Measurements from ENCODE around the gene UTP18. TPM values are rescaled to one million over a fixed set of nuclear protein-coding genes. Genes with fewer than 3 reads are reported as not detected.
A peak's percentile ranks its signal among the peaks of the same experiment; 100 is the strongest.

UTP18 gene
- total and polyA plus RNA-seq, 2 of the 8 experiments (the other 6 are each of a cell fraction or from before 2014, with no cell fraction given), result 17.9 to 85.7 TPM

GRCh38 chr17:51259564-51260236 lies 646 bp upstream of the UTP18 start, which contains the start of gene MBTD1:
Gene MBTD1, minus strand, starts transcription at chr17:51260049. Its CDS starts 34,888 bp downstream, at chr17:51225161.
- H2AFZ ChIP-seq (ENCODE audit: low read length), result no peak within 1 kb of the TSS; the same call in 1 of the 2 replicates
- peak within 1 kb of the TSS; percentile 100 for H2BK5ac ChIP-seq (ENCODE audit: low read depth, low read length)
- H3K4me1 ChIP-seq (replicated peaks in 1 of 4; ENCODE audit: control insufficient read depth in 3 of 4, insufficient read depth in 4 of 4, low read length in 3 of 4), result peaks cover 1 to 6% (median 3%) of the 10 kb centered on the region in 4 experiments; a peak in 3 of 7 replicates
- H3K79me1 ChIP-seq (ENCODE audit: low read depth, low read length), result peaks cover 11% of the 10 kb centered on the region; the same call in 1 of the 2 replicates
- peak within 1 kb of the TSS; percentile 98 for H3K27ac ChIP-seq (ENCODE audit: low read depth, low read length)
- peaks cover 53 to 85% of the 10 kb centered on the region in 2 experiments for H3K79me2 ChIP-seq (ENCODE audit: control insufficient read depth in 1 of 2, insufficient read depth in 2 of 2, low read length in 2 of 2)
- peaks cover 15 to 23% of the 10 kb centered on the region in 2 experiments for H4K20me1 ChIP-seq (replicated peaks in 1 of 2; ENCODE audit: control insufficient read depth in 1 of 2, insufficient read depth in 2 of 2, low read length in 2 of 2)
- no peak within 1 kb of the TSS for H3K23ac ChIP-seq (ENCODE audit: insufficient read length)
- H3K4ac ChIP-seq (replicated peaks; ENCODE audit: insufficient read length, low read depth, low read length), result peak within 1 kb of the TSS; percentile 88
- H2BK12ac ChIP-seq (ENCODE audit: low read depth, low read length), result peak within 1 kb of the TSS; percentile 100
- no peak within 1 kb of the TSS for H2BK20ac ChIP-seq (ENCODE audit: low read length)
- FAIRE-seq, result peak; percentile 57
- H2BK15ac ChIP-seq (ENCODE audit: low read length), result peak within 1 kb of the TSS; percentile 100; the same call in 1 of the 2 replicates
- H3K4me2 ChIP-seq (ENCODE audit: insufficient read depth in 1 of 2, low read depth in 2 of 2, low read length in 2 of 2), result peak within 1 kb of the TSS; percentile 80 to 92
- H3K18ac ChIP-seq (ENCODE audit: extremely low read depth, low read length), result peak within 1 kb of the TSS; percentile 99
- WGBS, 2 experiments (ENCODE audit: extremely low coverage in 1 of 2, insufficient coverage in 1 of 2, insufficient read length in 1 of 2, insufficient replicate concordance in 2 of 2, low coverage in 1 of 2, low lambda C conversion rate in 2 of 2, missing lambda C conversion rate in 1 of 2), result 1% methylated on average over 22 of the region's 42 CpGs; no CpG with 5 or more reads in 1 of the 2 experiments
- H3K36me3 ChIP-seq (ENCODE audit: control insufficient read depth in 2 of 4, insufficient read depth in 4 of 4, low read length in 3 of 4), result peaks cover 2 to 33% (median 7%) of the 10 kb centered on the region in 4 experiments; a peak in 7 of 8 replicates
- H3K56ac ChIP-seq (replicated peaks; ENCODE audit: insufficient read length, low read depth, low read length), result peak within 1 kb of the TSS; percentile 75
- peak within 1 kb of the TSS; percentile 96 for H4K91ac ChIP-seq (replicated peaks; ENCODE audit: insufficient read length, low read length)
- H3K4me3 ChIP-seq (ENCODE audit: extremely low read depth in 1 of 4, insufficient read depth in 2 of 4, low read depth in 3 of 4, low read length in 4 of 4), result peak within 1 kb of the TSS; percentile 83 to 96 (median 92)
- H3K27me3 ChIP-seq (replicated peaks in 1 of 4; ENCODE audit: control insufficient read depth in 3 of 4, extremely low read depth in 1 of 4, insufficient read depth in 3 of 4, low read length in 3 of 4), result no peaks in the 10 kb centered on the region
- peak within 1 kb of the TSS; percentile 89 for H4K5ac ChIP-seq (ENCODE audit: insufficient read length, low read depth, low read length)
- peak; percentile 84 to 96 for DNase-seq (ENCODE audit: low read depth in 1 of 2, low spot score in 2 of 2)
- ChIA-PET CTCF (ENCODE audit: partially characterized antibody) (no interaction called here), POLR2A (ENCODE audit: partially characterized antibody) (interaction anchor here (1.0 to 6.2 kb wide), 6 partner anchors 14 to 213 kb away, joined by 3 to 43 read pairs (median 4); partner anchors contain the start of gene NME2)
- no peaks in the 10 kb centered on the region for H3K9me3 ChIP-seq (ENCODE audit: insufficient read depth in 2 of 2, low read depth in 1 of 2, low read length in 1 of 2)
- no peak within 1 kb of the TSS for H3K14ac ChIP-seq (ENCODE audit: insufficient read length)
- no peak within 1 kb of the TSS; the same call in 1 of the 2 replicates for H2AK5ac ChIP-seq (ENCODE audit: low read depth, low read length)
- peak within 1 kb of the TSS; percentile 94 to 99 (median 98) for H3K9ac ChIP-seq (replicated peaks in 1 of 4; ENCODE audit: extremely low read depth in 1 of 4, low read depth in 3 of 4, low read length in 3 of 4)
- H3K23me2 ChIP-seq (ENCODE audit: low read depth, low read length), result peaks cover 13% of the 10 kb centered on the region
- H4K8ac ChIP-seq (ENCODE audit: extremely low read depth, insufficient read depth, low read length), result peak within 1 kb of the TSS; percentile 98
- no peak within 1 kb of the TSS for H2BK120ac ChIP-seq (replicated peaks; ENCODE audit: low read depth, low read length)
- TF ChIP-seq CBX8 (IDR thresholded peaks at IDR 0.05; ENCODE audit: borderline replicate concordance, low read depth, low read length) (no peak), SP1 (IDR thresholded peaks at IDR 0.05; ENCODE audit: low read depth, low read length) (no peak), PHF8 (conservative IDR thresholded peaks at IDR 0.05; ENCODE audit: low read depth, low read length) (peak; percentile 86), ASH2L (IDR thresholded peaks at IDR 0.05; ENCODE audit: low read length) (peak; percentile 88), TAF1 (IDR thresholded peaks at IDR 0.05; ENCODE audit: low read depth, low read length) (peak; percentile 69), GTF2F1 (IDR thresholded peaks at IDR 0.05; ENCODE audit: borderline replicate concordance, low read depth, low read length) (no peak), EP300 (IDR thresholded peaks at IDR 0.05; ENCODE audit: borderline replicate concordance in 1 of 2, low read depth in 2 of 2, low read length in 2 of 2) (no peak), POLR2A (IDR thresholded peaks at IDR 0.05; ENCODE audit: control extremely low read depth in 1 of 2, low read depth in 2 of 2, low read length in 2 of 2) (peak in 1 of 2 experiments; percentile 80; a peak in 2 of 3 replicates), TBP (IDR thresholded peaks at IDR 0.05; ENCODE audit: low read depth, low read length) (peak; percentile 57), NRF1 (IDR thresholded peaks at IDR 0.05; ENCODE audit: low read depth, low read length) (peak; percentile 61), SIN3A (conservative IDR thresholded peaks at IDR 0.05 in 1 of 2, IDR thresholded peaks at IDR 0.05 in 1 of 2; ENCODE audit: low read depth in 1 of 2, low read length in 2 of 2) (0 out of 4 replicates have a peak, but pooled peaks of 1 of the 2 experiments have one; percentile 56), HDAC6 (IDR thresholded peaks at IDR 0.05; ENCODE audit: low read depth, low read length) (no peak)
